GM21367 (cell line): ENCODE measurements around the gene RFX2.
"Not testable (repeated sequence)": the region's sequence is repeated elsewhere in the genome, so short reads cannot be mapped to it uniquely, and the experiment has no call there.

ENCODE experiments used
- ATAC-seq: cut with Tn5 transposase; IDR thresholded peaks from one replicate; pipeline ENCODE4 v1.9.1; 2021; ENCODE audit not compliant: unreplicated experiment

The RFX2 gene

DNA sequence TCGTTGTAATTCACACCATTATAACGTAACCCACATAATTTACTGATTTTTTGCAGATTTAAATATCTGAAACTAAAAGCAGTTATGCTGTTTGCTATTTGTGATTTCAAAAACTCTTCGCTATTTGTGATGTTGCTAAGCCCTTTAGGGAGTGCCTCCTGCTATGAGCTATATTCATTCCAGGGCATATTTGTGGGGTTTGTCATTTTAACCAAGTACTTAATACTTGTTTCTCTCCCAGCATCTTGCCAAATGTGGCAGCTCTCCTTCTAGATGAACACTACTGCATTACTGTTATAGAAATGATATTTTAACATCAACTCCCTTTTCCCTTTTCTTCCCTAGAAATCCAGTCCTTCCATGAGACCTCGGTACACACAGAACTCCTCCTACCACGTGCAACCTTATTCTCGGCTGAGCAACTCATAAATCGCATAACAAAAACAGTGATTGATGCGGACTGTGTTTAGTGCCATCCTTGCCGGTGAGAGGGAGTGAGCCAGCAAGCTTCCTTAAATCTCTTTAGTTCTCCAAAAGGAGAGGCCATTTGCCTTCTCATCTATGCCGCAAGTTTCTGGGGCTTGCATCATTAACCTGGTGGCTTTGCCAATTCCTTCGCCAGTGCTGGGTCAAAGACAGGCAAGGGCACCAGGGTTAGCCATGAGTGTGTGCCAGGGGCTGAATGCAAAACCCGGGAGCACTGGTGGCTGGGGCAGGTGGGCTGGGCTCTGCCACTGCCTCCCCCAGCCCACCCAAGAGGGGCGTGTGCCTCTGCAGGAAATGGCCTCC lies 33.4 kb downstream of the RFX2 start:
- ATAC-seq, result no peak

DNA sequence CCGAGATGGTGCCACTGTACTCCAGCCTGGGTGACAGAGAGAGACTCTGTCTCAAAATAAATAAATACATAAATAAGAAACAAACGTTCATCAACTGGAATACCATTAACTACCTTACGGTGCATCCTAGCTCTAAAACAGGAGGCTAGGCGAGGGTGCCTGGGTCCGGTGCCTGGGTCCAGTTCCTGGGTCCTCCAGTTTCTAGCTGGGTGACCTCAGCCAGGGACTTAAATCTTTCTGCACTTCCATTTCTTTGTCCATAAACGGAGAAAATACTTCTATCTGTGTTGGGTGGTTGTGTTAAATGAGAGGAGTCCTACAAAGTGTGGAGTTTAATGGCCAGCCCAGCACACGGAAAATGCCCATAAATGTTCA lies 34.0 kb downstream of the RFX2 start:
- no peak for ATAC-seq

DNA sequence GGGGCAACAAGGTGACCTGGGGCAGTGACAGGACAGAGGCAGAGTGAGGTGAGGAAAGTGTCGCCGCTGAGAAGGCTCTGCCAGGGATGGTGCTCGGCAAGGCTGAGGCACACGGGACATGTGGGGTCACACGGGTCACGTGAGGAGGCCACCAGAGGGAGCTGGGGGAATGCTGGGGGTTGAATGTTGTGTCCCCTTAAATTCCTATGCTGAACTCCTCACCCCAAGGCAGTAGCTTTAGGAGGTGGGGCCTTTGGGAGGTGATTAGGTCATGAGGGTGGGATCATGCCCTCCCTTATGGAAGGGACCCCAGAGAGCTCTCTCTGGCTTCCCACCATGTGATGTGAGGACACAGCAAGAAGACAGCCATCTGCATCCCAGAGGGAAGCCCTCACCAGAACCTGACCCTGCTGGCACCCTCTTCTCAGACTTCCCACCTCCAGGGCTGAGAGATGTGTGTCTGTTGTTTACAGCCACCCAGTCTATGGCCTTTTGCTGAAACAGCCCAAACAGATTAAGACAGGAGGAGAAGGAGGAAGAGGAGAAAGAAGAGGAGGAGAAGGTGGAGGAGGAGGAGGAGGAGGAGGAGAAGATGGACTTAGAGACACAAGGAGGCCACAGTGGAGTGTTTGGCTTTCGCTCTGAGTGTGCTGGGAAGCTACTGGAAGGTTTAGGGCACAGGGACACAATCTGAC lies 35.4 kb downstream of the RFX2 start:
- ATAC-seq, result no peak

DNA sequence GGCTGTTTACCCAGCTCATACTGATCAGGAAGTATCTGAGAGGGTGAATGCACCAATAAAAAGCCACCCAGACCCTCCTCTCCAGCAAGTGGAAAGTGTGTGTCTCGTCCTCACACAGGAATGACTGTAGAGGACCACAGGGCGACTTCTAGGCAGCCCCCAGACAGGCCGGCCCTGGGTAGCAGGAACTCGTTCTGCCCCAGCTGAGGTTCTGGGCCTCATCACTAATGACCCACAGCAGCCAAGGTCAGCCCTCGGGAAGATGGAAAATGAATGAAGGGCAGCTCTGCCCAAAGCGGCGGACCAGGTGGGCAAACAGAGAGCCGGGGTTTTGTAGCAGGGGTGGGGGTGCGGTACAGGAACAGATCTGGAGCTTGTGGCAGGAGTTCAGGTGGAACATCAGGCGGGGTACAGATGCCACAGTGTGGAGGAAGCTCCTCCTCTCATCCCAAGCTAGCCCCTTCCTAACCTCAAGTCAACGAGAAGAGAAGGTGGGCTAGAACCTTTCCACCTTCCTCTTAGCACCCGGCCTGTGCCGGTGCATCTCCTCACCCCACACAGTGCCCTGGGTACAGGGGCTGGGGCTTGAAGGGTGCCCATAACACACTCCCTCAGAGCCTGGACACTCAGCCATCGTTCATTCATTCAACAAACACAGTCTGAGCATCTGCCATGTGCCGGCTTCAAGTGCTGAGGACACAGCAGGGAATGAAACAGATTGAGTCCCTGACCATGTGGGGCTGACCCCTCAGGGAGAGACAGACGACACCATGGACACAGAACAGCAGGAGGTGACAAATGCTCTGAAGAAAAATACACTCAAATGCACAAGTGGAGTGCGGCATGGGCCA lies 36.2 kb downstream of the RFX2 start:
- no peak for ATAC-seq

DNA sequence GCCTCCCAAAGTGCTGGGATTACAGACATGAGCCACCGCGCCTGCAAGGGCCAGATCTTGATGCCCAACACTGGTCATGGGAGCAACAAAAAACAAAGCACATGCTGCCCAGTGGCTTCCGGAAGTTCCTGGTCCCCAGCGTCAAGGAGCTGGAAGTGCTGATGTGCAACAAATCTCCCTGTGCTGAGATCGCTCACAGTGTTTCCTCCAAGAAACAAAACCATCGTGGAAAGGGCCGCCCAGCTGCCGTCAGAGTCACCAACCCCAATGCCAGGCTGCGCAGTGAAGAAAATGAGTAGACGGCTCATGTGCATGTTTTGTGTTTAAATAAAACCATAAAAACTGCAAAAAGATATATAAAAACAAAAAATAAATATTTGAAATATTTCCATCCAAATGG lies 37.1 kb downstream of the RFX2 start:
- not testable (repeated sequence) for ATAC-seq

DNA sequence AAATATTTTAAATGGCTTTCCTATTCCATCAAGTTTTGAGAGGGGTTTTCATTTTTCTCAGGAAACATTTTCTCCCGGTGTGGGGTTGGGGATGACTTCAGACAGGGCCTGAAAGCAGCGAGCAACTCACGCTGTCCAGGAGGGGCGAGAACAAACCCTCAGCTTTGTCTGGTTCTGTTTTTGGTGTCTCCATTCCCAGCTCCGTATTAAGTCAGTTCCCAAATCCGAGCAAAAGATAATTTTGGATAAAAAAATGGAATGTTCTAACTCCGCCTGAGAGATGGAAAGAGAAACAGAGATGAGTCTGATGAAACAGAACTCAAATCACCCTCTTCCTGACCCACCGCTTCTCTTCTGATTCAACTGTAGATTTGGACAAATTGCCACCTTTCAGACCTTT lies 38.4 kb downstream of the RFX2 start:
- ATAC-seq, result no peak

DNA sequence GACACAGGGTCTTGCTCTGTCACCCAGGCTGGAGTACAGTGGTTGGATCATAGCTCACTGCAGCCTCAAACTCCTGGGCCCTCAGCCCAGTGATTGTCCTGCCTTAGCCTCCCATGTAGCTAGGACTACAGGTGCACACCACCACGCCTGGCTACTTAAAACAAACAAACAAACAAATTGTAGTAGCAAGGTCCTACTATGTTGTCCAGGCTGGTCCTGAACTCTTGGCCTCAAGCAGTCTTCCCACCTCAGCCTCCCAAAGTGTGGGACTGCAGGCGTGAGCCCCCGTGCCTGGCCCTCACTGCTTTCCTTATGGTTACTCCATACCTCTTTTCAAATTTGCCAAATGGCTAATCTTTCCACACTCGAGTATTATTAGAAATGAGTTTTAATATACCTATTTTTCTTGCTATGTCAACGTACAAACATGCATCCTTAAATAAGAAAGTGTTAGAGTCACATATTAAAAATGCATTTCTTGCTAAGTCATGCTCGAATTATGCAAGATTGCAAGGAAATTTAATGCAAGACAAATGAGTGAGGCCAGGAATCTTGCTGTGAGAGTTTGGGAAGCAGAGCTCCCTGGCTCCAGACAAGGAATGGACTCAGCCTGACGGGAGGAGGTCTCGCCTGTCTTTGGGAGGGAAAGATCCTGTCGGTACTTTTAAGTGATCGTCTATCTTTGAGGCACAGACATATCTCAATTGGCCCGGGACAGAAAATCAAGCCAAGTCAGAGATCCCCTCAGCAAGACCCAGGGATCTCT lies 39.4 kb downstream of the RFX2 start:
- ATAC-seq, result no peak

DNA sequence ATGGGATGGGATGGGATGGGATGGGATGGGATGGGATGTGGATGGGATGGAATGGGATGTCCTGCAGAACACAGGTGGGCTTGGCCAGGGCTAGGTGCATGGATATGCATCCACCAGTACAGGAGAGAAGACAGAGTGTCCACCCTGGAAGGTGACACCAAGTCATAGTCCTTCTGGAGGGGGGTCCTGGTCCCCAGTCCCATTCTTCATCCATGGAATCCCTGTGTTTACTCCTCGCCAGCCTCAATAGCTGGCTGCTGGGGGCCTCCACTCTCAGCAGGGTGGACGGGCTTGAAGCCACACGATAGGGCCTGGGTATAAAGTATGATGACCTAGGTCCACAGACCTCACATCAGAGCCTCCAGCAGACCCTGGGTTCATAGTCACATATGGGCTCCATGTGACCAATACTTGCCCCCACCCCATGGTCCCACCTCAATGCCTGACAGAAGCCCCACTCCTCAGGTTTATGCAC lies 40.1 kb downstream of the RFX2 start:
- no peak for ATAC-seq

DNA sequence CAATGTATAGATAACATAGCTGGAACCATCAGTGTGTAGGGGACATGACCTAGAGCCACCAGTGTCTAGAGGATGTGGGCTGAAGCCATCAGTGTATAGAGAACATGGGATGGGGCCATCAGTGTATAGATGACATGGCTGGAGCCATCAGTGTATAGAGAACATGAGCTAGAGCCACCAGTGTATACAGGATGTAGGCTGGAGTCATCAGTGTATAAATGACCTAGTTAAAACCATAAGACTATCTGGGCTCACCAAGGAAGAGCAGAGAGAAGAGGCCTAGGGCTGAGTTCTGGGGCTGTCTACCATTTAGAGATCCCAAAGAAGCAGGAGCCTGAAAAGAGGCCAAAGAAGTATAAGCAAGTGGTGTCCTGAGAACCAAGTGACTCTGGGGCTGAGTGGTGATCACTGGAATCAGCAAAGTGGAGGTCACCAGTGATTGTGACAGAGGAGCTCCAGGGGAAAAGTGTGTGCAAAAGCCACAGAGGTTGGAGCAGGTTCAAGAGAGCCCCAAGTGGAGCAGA lies 41.0 kb downstream of the RFX2 start:
- ATAC-seq, result no peak

DNA sequence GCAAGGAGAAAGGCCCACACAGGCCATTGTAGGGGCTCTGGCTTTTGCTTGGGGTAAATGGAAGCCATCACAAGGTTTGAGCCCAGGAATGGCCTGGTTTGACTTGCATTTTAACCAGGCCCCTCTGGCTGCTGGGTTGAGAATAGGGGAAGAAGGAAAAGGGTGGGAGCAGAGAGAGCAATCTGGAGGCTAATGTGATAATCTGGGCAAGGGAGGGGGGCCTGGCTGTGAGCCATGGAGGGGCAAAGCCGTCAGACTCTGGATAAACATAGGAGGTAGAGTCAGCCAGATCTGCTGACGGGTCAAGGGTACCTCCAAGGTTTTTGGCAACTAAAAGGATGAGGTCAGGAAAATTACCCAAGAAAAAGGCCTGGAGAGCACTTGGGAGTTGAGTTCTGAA lies 41.6 kb downstream of the RFX2 start:
- ATAC-seq, result no peak

DNA sequence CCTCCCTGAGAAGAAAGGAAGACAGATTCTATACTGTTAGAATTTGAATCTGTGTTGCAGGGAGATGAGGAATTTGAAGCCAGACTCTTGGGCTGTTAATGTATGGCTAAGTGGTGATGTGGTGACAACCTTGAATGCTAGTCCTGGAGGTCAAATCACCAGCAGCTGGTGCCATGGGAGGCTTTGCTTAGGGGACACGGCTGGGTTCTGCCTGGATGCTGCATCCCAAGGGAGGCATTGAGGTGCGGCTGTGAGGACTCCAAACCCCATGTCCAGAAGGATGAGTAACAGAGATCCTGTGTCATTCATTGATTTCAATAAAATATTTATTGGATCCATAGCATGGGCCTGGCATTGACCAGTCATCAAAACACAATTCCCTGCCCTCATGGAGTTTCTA lies 42.3 kb downstream of the RFX2 start:
- ATAC-seq, result no peak

DNA sequence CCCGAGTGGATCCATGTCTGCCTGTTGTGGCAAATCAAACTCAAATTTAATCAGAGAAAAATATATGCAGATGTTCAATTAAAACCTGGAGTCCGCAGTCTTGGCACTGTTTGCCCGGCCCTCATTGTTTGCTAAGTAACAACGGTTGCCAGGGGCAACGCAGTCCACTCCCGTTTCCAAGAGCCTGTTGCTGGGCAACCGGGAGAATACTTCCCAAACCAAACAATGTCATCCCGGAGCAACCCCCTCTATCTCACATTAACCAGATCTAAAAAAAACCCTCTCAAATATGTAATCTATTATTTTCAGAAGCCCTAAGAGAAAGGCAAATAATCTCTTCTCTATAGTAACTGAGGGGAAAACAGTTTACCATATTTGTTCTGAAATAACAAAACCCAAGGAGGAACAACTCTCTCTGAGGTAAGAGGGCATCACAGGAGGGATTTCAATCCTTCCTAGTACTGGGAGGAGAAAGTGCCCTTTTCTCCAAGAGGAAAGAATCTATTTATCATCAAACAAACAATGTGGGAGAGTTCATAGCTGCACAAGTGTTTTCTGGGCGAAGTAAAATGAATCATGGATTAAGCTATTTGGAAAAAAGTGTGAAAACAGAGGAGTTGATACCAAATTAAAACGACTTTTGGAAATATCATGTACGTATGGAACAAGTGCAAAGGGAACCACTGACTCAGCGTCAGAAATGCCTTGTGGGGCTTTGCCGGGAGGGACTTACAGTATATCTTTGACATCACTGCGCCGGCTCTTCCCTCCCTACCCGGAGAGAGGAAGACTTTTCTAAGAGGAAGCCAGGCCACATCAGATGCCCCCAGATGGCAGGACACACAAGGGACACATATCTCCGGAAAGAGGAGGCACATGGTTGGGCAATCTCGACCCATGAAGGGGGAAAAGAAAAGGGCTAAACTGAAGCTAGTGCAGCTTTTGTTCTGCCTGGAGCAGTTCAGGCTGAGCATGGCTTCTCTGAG lies 43.3 kb downstream of the RFX2 start:
- no peak for ATAC-seq

DNA sequence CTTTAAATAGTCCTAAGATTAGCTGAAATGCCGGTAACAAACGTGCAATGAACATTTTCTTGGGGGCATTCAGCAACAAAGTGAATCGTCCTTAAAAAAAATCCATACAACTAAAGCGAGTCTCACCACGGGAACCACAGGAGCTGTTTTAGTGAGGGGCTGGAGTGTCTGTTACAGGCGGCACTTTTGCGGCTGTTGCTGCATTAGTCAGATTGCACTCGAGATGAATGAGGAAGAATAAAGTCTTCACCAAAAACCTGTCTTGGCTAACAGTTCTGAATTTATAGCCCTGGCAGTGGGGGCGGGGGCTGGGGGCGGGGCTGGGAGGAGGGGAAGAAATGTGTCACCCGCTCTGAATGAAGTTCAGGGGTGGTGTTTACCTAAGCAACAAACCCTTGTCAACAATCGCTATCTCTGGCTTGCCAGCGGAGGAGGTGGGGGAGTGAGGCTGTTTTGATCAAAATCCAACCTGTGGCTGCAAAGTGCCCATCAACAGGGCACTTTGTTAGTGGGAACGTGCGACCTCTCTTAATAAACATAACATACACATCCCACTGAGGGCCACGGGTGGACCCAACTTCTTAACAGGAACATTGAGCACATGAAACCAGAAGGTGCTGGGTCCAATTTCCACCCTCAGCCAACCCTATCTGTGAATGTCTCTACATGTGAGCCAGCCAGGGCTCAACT lies 44.5 kb downstream of the RFX2 start:
- no peak for ATAC-seq

DNA sequence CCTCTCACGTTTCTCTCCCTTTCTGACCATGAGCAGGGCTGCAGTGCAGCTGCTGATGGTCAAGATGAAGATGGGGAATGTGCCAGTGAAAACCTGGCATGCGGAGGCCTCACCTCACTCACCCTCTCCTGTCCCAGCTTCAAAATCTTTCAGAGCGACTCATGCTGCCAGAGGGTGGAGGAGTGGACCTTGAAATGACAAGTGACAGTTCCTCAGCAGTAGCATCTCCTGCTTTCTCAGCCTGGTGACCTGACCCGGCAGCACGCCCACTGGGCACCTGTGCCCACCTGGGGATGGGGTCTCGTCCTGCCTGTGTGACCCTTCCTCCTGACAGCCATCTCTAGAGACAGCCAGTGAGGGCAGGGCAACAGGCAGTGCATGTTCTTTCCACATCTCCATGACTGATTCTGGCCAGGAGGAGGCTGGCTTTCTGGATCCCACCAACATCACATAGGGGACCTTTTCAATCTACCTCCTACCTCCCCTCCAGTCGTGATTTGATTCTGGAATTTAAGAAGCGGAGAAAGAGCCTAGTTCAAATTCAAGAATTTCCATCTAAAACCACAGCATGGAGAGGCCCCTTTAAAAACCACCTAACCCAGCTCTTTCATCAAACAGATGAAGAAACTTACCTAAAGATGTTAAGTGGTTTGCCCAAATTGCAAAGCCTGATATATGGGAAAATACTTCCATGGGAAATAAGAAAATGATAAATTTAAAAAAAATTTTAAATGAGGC lies 45.8 kb downstream of the RFX2 start:
- no peak for ATAC-seq

DNA sequence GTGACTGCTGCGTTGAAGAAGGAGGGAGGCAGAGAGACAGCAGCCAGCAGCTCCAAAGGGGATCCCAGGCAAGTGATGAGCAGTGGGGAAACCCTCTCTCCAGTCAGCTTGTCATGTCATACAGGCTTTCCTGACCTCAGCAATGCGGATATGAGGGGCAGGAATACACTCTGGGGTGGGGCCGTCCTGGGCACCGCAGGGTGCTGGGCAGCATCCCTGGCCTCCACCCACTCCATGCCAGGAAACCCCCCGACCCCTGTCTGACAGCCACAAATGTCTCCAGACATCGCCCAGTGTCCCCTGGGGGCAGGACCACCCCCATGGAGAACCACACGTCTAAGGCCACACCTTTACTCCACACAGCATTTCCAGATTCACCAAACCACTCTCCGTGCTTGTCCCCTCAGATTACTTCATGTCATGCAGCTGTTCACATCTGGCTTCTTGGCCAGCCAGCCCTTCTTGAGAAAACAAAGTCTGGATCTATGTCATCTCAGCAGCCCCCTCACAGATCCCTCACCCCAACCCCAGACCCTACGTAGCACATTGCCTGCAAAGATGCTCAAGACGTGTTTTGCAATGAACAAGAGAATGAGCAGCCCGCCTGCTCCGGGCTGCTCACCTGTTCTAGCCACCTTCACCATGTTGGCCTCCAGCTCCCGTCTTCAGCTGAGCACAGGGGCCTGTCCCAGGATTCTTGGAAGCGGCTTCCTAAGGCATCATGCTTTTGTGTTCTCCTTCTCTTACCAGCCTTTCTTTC lies 46.5 kb downstream of the RFX2 start:
- ATAC-seq, result no peak

DNA sequence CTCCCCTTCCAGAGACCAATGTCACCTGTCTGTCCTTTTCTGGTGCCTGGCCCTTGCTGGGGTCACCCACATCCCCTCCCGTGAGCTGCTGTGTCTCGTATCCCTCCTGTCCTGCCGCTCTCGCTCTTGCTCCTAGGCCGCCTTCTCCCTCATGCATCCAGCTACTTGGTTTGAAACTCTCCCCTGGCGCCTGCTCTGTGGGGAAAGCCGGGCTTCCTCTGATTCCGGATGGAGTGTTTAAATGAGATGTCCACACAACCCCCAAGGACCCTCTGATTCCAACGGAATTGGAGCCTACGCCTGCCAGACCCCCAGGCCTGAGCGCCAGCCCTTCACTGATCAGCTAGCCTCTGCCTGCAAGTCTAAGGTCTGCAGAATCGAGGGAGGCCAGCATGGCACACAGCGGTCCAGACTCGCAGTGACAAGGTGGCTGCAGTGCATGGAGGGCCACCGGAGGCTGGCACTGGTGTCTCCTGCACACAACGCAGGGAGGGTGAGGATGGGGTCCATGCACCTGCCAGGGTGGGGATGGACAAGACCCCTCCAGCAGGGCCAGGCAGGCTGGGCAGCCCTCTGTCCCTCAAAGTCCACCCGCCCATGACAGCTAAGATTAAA lies 47.2 kb downstream of the RFX2 start:
- ATAC-seq, result no peak

DNA sequence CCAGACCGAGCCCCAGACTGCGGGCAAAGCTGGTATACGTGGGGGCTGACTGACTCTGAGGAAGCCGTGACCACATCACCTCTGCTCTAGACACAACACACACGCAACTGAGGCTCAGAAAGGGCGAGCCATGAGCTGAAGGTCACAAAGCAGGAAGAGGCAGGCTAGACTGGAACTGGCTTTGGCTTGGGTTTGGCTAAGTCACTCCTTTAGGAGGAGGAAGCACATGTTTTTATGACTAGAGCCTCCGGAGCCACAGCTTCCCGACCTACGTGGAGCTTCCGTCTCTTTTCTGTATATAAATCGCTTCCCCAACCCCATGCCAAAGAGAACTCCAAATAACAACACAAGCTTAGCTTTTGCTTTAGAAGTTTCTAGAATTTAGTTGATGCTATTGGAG lies 48.0 kb downstream of the RFX2 start:
- no peak for ATAC-seq
